Measurements from ENCODE around the gene HSPG2.

DNA sequence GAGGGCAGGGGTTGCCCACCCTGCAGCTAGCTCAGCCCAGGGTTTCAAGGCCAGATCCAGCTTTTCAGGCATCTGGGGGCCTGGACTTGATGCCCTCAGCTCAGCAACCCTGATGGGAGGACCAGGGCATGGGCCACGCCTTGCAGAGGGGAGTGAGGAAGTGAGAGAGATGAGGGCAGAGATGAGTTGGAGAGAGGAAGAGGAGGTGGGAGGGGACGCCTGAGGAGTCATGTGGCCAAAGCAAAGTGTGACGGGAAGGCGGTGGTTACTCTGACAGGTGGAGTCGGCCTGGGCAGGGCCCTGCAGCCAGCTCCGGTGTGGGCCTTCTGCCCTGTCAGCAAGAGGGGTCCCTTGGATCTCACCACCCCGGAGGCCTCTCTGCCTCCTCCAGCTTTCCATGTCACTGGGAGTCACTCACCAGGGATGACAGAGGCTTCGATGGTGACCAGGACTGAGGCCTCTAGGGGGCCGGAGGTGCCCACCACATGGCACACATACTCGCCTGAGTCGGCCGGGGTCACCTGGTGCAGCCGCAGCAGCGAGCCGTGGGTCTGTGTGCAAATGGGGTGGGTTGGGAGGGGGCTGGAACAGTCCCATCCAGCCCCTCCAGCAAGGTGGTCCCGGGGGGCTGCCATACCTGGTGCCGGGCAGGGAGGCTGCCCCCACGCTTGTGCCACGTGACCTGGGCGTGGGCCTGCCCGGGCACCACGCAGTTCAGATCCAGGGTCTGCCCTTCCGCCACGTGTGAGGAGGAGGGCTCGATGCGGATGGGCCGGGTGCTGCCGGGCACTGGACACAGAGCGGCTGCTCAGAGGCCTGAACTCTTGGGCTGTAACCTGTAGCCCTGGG, 84.6 kb downstream of the HSPG2 start:
- TF ChIP-seq, protein P1, sequence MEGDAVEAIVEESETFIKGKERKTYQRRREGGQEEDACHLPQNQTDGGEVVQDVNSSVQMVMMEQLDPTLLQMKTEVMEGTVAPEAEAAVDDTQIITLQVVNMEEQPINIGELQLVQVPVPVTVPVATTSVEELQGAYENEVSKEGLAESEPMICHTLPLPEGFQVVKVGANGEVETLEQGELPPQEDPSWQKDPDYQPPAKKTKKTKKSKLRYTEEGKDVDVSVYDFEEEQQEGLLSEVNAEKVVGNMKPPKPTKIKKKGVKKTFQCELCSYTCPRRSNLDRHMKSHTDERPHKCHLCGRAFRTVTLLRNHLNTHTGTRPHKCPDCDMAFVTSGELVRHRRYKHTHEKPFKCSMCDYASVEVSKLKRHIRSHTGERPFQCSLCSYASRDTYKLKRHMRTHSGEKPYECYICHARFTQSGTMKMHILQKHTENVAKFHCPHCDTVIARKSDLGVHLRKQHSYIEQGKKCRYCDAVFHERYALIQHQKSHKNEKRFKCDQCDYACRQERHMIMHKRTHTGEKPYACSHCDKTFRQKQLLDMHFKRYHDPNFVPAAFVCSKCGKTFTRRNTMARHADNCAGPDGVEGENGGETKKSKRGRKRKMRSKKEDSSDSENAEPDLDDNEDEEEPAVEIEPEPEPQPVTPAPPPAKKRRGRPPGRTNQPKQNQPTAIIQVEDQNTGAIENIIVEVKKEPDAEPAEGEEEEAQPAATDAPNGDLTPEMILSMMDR (conservative IDR thresholded peaks at IDR 0.05 in 1 of 2, IDR thresholded peaks at IDR 0.05 in 1 of 2; ENCODE audit: extremely low read depth in 1 of 2, insufficient read depth in 1 of 2, low read depth in 1 of 2, low read length in 2 of 2), result no peak
- no peak for TF ChIP-seq EZH2 (IDR thresholded peaks at IDR 0.05; ENCODE audit: borderline replicate concordance, low read length)
